Endothelial cell of umbilical vein (primary cell): ENCODE results near the gene RNASET2. TPM values are rescaled to one million over a fixed set of nuclear protein-coding genes. Genes with fewer than 3 reads are reported as not detected.

ENCODE experiments used
- BruUV-seq: library from RNA; stranded (reverse); fragments of 400-500 nt; replicated peaks from 2 replicates; lab custom pipeline; 2021; lab: Mats Ljungman, UMichigan
- CTCF ChIA-PET: fragments of 300-600, 350-600 bp; sonication (Branson Sonifier 250); formaldehyde crosslinking; loops from one replicate; lab custom pipeline; 2021; ENCODE audit warnings: antibody characterized with exemption, inconsistent platforms; lab: Charles Lee
- POLR2A ChIA-PET: fragments of 300-600, 350-600 bp; sonication (Branson Sonifier 250); formaldehyde crosslinking; loops from one replicate; lab custom pipeline; 2021; ENCODE audit warnings: antibody characterized with exemption, inconsistent platforms; lab: Charles Lee
- DNase-seq: peaks from one replicate; pipeline ENCODE4 v3.0.0-alpha.2; 2011; ENCODE audit warnings: low read depth, low spot score
- FAIRE-seq: peaks from 2 replicates; lab custom pipeline; 2011; peaks lifted over from hg19 to GRCh38; lab: Jason Lieb, UNC
- H2AFZ ChIP-seq: 2 replicates; pipeline ENCODE4 v1.6.0; 2012; ENCODE audit warnings: low read depth, low read length, control low read depth, inconsistent platforms
- H3K27ac ChIP-seq: 2 replicates; pipeline ENCODE4 v1.5.1; 2011; ENCODE audit warnings: low read depth, mild to moderate bottlenecking, control low read depth, low read length, moderate library complexity; ENCODE audit not compliant: insufficient read depth
- H3K27me3 ChIP-seq, 2 experiments: 2 replicates each; pipeline versions ENCODE4 v1.6.0 to v1.6.1; 2011; ENCODE audit warnings: low read length in 2 of 2, mixed read lengths in 1 of 2; ENCODE audit not compliant: control insufficient read depth in 2 of 2, insufficient read depth in 2 of 2
- H3K36me3 ChIP-seq, 2 experiments: 2 replicates in 1 of 2; 3 replicates in 1 of 2; pipeline ENCODE4 v1.5.1; 2011; ENCODE audit warnings: low read length in 2 of 2, mild to moderate bottlenecking in 1 of 2, moderate library complexity in 1 of 2; ENCODE audit not compliant: control insufficient read depth in 2 of 2, insufficient read depth in 2 of 2; ENCODE audit errors: extremely low read depth in 1 of 2
- H3K4me1 ChIP-seq: 3 replicates; pipeline ENCODE4 v1.5.1; 2011; ENCODE audit warnings: mild to moderate bottlenecking, low read length; ENCODE audit not compliant: control insufficient read depth, insufficient read depth; ENCODE audit errors: extremely low read depth
- H3K4me2 ChIP-seq: 2 replicates; pipeline ENCODE4 v1.6.1; 2011; ENCODE audit warnings: low read length, control low read depth, mixed read lengths; ENCODE audit not compliant: insufficient read depth
- H3K4me3 ChIP-seq, 3 experiments: fragments of 200-600 bp in 1 of 3; sonication (generic), shearing (Covaris generic) in 1 of 3; replicated peaks in 1 of 3; 2 replicates each; pipeline ENCODE4 v1.5.1; 2011 to 2016; ENCODE audit warnings: control low read depth in 3 of 3, low read length in 3 of 3, mild to moderate bottlenecking in 2 of 3, inconsistent platforms in 1 of 3, low read depth in 1 of 3, moderate library complexity in 1 of 3; ENCODE audit not compliant: insufficient read depth in 1 of 3
- H3K79me2 ChIP-seq: 2 replicates; pipeline ENCODE4 v1.6.0; 2012; ENCODE audit warnings: low read length, inconsistent platforms; ENCODE audit not compliant: control insufficient read depth, insufficient read depth
- H3K9ac ChIP-seq: replicated peaks from 2 replicates; pipeline ENCODE3; 2011; ENCODE audit warnings: low read length, control low read depth; ENCODE audit not compliant: insufficient read depth; ENCODE audit errors: extremely low read depth
- H3K9me1 ChIP-seq: replicated peaks from 3 replicates; pipeline ENCODE4 v1.6.0; 2011; ENCODE audit warnings: mild to moderate bottlenecking, low read length; ENCODE audit not compliant: control insufficient read depth, insufficient read depth; ENCODE audit errors: extremely low read depth
- H3K9me3 ChIP-seq: replicated peaks from 2 replicates; pipeline ENCODE4 v1.5.1; 2012; ENCODE audit warnings: low read length, inconsistent platforms; ENCODE audit not compliant: control insufficient read depth, insufficient read depth
- H4K20me1 ChIP-seq: replicated peaks from 2 replicates; pipeline ENCODE3; 2011; ENCODE audit warnings: mild to moderate bottlenecking, low read length; ENCODE audit not compliant: control insufficient read depth, insufficient read depth; ENCODE audit errors: extremely low read depth
- EZH2 ChIP-seq: IDR thresholded peaks from 2 replicates; pipeline ENCODE4 v1.6.1; 2012; ENCODE audit warnings: borderline replicate concordance, low read depth, mild to moderate bottlenecking, moderate library complexity, low read length, inconsistent platforms; ENCODE audit not compliant: severe bottlenecking
- FOS ChIP-seq: IDR thresholded peaks from 2 replicates; pipeline ENCODE4 v1.6.1; 2011; ENCODE audit warnings: mild to moderate bottlenecking, low read length, moderate library complexity, borderline replicate concordance; ENCODE audit not compliant: insufficient read depth
- GATA2 ChIP-seq: IDR thresholded peaks from 2 replicates; pipeline ENCODE4 v1.7.0; 2011; ENCODE audit warnings: low read depth, mild to moderate bottlenecking, moderate library complexity, mixed read lengths, low read length; ENCODE audit not compliant: insufficient read length, insufficient read depth
- JUN ChIP-seq: IDR thresholded peaks from 2 replicates; pipeline ENCODE4 v1.6.1; 2011; ENCODE audit warnings: borderline replicate concordance, low read depth; ENCODE audit not compliant: insufficient read length, insufficient read depth
- POLR2AphosphoS5 ChIP-seq: IDR thresholded peaks from 2 replicates; pipeline ENCODE4 v1.6.1; 2012; ENCODE audit warnings: low read depth, mild to moderate bottlenecking, control low read depth, low read length, moderate library complexity; ENCODE audit not compliant: insufficient read depth
- dilution Hi-C: fragments of 300-500 bp; cut with MboI; formaldehyde crosslinking; loops from one replicate; pipeline ENCODE4 v1.15.0; 2019; ENCODE audit warnings: low sequenced_read_pairs; ENCODE audit not compliant: extremely low pct_ligation_motif_present
- intact Hi-C: fragments of 100-400 bp; cut with micrococcal nuclease; formaldehyde crosslinking; loops from one replicate; pipeline ENCODE4 v1.10.0; 2022
- polyA plus RNA-seq, 4 experiments: library from polyadenylated mRNA; depleted of rRNA in 3 of 4; stranded (reverse) in 3 of 4; unstranded in 1 of 4; fragments of >200 nt; gene quantifications; 2 replicates each; pipeline versions ENCODE4 v1.2.1 to v1.2.3, GENCODE V29; 2011 to 2012; ENCODE audit warnings: missing spikeins in 1 of 4
- total RNA-seq: library from RNA; stranded (reverse); gene quantifications from 2 replicates; pipeline ENCODE4 v1.2.3, GENCODE V29; 2021
- TF ChIP-seq, protein P1 (sequence below), 2 donors: IDR thresholded peaks; 1 replicate in 1 of 2; 2 replicates in 1 of 2; pipeline ENCODE4 v1.5.1; 2011; ENCODE audit warnings: low read length in 2 of 2, mild to moderate bottlenecking in 2 of 2, moderate library complexity in 2 of 2, control low read depth in 1 of 2, inconsistent platforms in 1 of 2, low read depth in 1 of 2; ENCODE audit not compliant: insufficient read depth in 1 of 2; ENCODE audit errors: extremely low read depth in 1 of 2
- TF ChIP-seq, protein P2 (sequence below): IDR thresholded peaks from 2 replicates; pipeline ENCODE4 v1.6.1; 2011; ENCODE audit not compliant: insufficient read depth, insufficient read length

Gene RNASET2
- total and polyA plus RNA-seq, 2 donors (not counting 3 experiments of a cell fraction or from before 2014, with no cell fraction given), result 10.7 to 11.4 TPM

DNA sequence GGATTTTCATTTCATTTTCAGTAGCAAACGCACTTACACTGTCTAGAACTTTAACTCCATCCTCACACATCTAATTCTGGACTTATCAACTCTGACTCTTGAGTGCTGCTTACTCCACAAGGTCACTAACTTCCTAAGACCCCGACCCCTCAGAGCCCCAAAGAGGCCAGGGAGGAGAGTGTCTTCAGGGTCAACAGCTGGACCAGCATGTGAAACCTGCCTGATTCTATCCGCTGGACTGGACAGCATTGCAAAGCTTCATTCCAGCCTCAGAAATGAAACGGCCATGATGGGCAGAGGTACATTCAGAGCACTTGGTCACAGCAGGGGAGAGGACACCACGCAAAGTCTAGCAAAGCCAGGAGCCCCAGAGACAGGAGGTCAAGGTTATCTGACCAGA lies 9.1 kb downstream of the RNASET2 start:
- intact Hi-C loops, result no loop called here
- FAIRE-seq (no peak), DNase-seq (no peak)
- no peak for TF ChIP-seq JUN
- TF ChIP-seq, protein P1, sequence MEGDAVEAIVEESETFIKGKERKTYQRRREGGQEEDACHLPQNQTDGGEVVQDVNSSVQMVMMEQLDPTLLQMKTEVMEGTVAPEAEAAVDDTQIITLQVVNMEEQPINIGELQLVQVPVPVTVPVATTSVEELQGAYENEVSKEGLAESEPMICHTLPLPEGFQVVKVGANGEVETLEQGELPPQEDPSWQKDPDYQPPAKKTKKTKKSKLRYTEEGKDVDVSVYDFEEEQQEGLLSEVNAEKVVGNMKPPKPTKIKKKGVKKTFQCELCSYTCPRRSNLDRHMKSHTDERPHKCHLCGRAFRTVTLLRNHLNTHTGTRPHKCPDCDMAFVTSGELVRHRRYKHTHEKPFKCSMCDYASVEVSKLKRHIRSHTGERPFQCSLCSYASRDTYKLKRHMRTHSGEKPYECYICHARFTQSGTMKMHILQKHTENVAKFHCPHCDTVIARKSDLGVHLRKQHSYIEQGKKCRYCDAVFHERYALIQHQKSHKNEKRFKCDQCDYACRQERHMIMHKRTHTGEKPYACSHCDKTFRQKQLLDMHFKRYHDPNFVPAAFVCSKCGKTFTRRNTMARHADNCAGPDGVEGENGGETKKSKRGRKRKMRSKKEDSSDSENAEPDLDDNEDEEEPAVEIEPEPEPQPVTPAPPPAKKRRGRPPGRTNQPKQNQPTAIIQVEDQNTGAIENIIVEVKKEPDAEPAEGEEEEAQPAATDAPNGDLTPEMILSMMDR (IDR thresholded peaks at IDR 0.05; ENCODE audit: extremely low read depth in 1 of 2, insufficient read depth in 1 of 2, low read depth in 1 of 2, low read length in 2 of 2), result no peak
- TF ChIP-seq, protein P2, sequence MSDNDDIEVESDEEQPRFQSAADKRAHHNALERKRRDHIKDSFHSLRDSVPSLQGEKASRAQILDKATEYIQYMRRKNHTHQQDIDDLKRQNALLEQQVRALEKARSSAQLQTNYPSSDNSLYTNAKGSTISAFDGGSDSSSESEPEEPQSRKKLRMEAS, result no peak
- no peak for TF ChIP-seq EZH2
- no peak for TF ChIP-seq FOS
- TF ChIP-seq POLR2AphosphoS5, result no peak
- no peak for TF ChIP-seq GATA2
- no TSS peak for BruUV-seq
- H3K4me3 ChIP-seq, result no peak overlapping the region
- ChIA-PET POLR2A (no interaction called here), CTCF (interaction anchor here (2.0 kb wide), 1 partner anchor 43 kb away, joined by 7 read pairs; no protein-coding TSS in a partner anchor)
- H2AFZ ChIP-seq, result no peak overlapping the region
- no peaks in the 10 kb centered on the region for H3K9me3 ChIP-seq
- H4K20me1 ChIP-seq, result no peaks in the 10 kb centered on the region
- H3K4me2 ChIP-seq, result no peak overlapping the region
- H3K9ac ChIP-seq, result no peak overlapping the region
- no peaks in the 10 kb centered on the region for H3K9me1 ChIP-seq
- no peak overlapping the region for H3K27ac ChIP-seq
- H3K4me1 ChIP-seq, result no peaks in the 10 kb centered on the region
- dilution Hi-C loops, result no loop called here
- H3K36me3 ChIP-seq, result no peaks in the 10 kb centered on the region
- H3K79me2 ChIP-seq, result no peaks in the 10 kb centered on the region
- no peaks in the 10 kb centered on the region for H3K27me3 ChIP-seq
